Measurements from ENCODE around the gene CENPC.
"Not testable (repeated sequence)": the region's sequence is repeated elsewhere in the genome, so short reads cannot be mapped to it uniquely, and the experiment has no call there.

The CENPC gene

GRCh38 chr4:67550451-67550850 lies 5.1 kb upstream of the CENPC start:
- no peak for DNase-seq (ENCODE audit: low spot score)

- no peak for DNase-seq (ENCODE audit: low spot score)
Observed at GRCh38 chr4:67549123-67549522, 3.8 kb upstream of the CENPC start.

GRCh38 chr4:67546971-67547370 lies 1.7 kb upstream of the CENPC start:
- no peak for DNase-seq (ENCODE audit: low spot score)

GRCh38 chr4:67546004-67546356 lies 677 bp upstream of the CENPC start:
- DNase-seq (ENCODE audit: low spot score): no peak

GRCh38 chr4:67542076-67542475 lies 3.2 kb downstream of the CENPC start:
- no peak for DNase-seq (ENCODE audit: low spot score)

- no peak for DNase-seq (ENCODE audit: low spot score)
Observed at GRCh38 chr4:67539830-67540229, 5.5 kb downstream of the CENPC start.

GRCh38 chr4:67535280-67535840 lies 9.9 kb downstream of the CENPC start:
- no peak for DNase-seq (ENCODE audit: low spot score)

GRCh38 chr4:67533112-67533511 lies 12.2 kb downstream of the CENPC start:
- no peak for DNase-seq (ENCODE audit: low spot score)

- not testable (repeated sequence) for DNase-seq (ENCODE audit: low spot score)
Observed at GRCh38 chr4:67532397-67532796, 12.9 kb downstream of the CENPC start.

- no peak for DNase-seq (ENCODE audit: low spot score)
Observed at GRCh38 chr4:67531379-67531962, 13.8 kb downstream of the CENPC start.

- not testable (repeated sequence) for DNase-seq (ENCODE audit: low spot score)
Observed at GRCh38 chr4:67524140-67524539, 21.2 kb downstream of the CENPC start.

- no peak for DNase-seq (ENCODE audit: low spot score)
Observed at GRCh38 chr4:67522851-67523671, 22.2 kb downstream of the CENPC start.

GRCh38 chr4:67522230-67522629 lies 23.1 kb downstream of the CENPC start:
- DNase-seq (ENCODE audit: low spot score): no peak

- DNase-seq (ENCODE audit: low spot score): no peak
Observed at GRCh38 chr4:67521506-67521905, 23.8 kb downstream of the CENPC start.

GRCh38 chr4:67520141-67520540 lies 25.2 kb downstream of the CENPC start:
- no peak for DNase-seq (ENCODE audit: low spot score)

- DNase-seq (ENCODE audit: low spot score): no peak
Observed at GRCh38 chr4:67512501-67512900, 32.8 kb downstream of the CENPC start.

GRCh38 chr4:67500373-67500772 lies 44.9 kb downstream of the CENPC start:
- DNase-seq (ENCODE audit: low spot score): no peak

- no peak for DNase-seq (ENCODE audit: low spot score)
Observed at GRCh38 chr4:67499799-67500198, 45.5 kb downstream of the CENPC start.

- DNase-seq (ENCODE audit: low spot score): no peak
Observed at GRCh38 chr4:67483868-67484602, 61.3 kb downstream of the CENPC start.

- no peak for DNase-seq (ENCODE audit: low spot score)
Observed at GRCh38 chr4:67480810-67481209, 64.5 kb downstream of the CENPC start.

GRCh38 chr4:67475155-67475554 lies 70.1 kb downstream of the CENPC start:
- no peak for DNase-seq (ENCODE audit: low spot score)

- no peak for DNase-seq (ENCODE audit: low spot score)
Observed at GRCh38 chr4:67470871-67471270, 74.4 kb downstream of the CENPC start.

GRCh38 chr4:67468830-67469229 lies 76.5 kb downstream of the CENPC start:
- no peak for DNase-seq (ENCODE audit: low spot score)
